Duodenal mucosa (tissue), 2 donors: ENCODE measurements around the gene TOLLIP.

Experiments used
- H3K27ac ChIP-seq: one replicate; pipeline ENCODE4 v1.7.0; 2013; ENCODE audit warnings: low read depth, low read length
- H3K27me3 ChIP-seq, 2 donors: one replicate each; pipeline ENCODE4 v1.7.0; 2013; ENCODE audit warnings: low read length in 2 of 2, control low read depth in 1 of 2; ENCODE audit not compliant: insufficient read depth in 2 of 2, control insufficient read depth in 1 of 2
- H3K36me3 ChIP-seq, 2 donors: one replicate each; pipeline ENCODE4 v1.7.0; 2013; ENCODE audit warnings: low read length in 2 of 2, control low read depth in 1 of 2; ENCODE audit not compliant: insufficient read depth in 2 of 2, control insufficient read depth in 1 of 2
- H3K4me1 ChIP-seq, 2 donors: one replicate each; pipeline ENCODE4 v1.7.0; 2013; ENCODE audit warnings: low read length in 2 of 2, control low read depth in 1 of 2; ENCODE audit not compliant: insufficient read depth in 2 of 2, control insufficient read depth in 1 of 2
- H3K4me3 ChIP-seq, 2 donors: one replicate each; pipeline ENCODE4 v1.7.0; 2013; ENCODE audit warnings: low read length in 2 of 2, low read depth in 1 of 2
- H3K9ac ChIP-seq, 2 donors: one replicate each; pipeline ENCODE4 v1.7.0; 2013; ENCODE audit warnings: low read length in 2 of 2, low read depth in 1 of 2
- H3K9me3 ChIP-seq, 2 donors: one replicate each; pipeline ENCODE4 v1.7.0; 2013; ENCODE audit warnings: low read length in 2 of 2, control low read depth in 1 of 2; ENCODE audit not compliant: control insufficient read depth in 1 of 2

The TOLLIP gene

GRCh38 chr11:1262172-1263006, 47.0 kb downstream of the TOLLIP start:
- Histone ChIP-seq H3K4me3 (peak overlapping the region; percentile 75 to 80), H3K9ac (peak overlapping the region; percentile 74 to 81), H3K9me3 (no peaks in the 10 kb centered on the region), H3K36me3 (no peaks in the 10 kb centered on the region), H3K4me1 (peaks cover 13 to 18% of the 10 kb centered on the region in 2 donors), H3K27me3 (no peaks in the 10 kb centered on the region), H3K27ac (peak overlapping the region; percentile 36)

DNA sequence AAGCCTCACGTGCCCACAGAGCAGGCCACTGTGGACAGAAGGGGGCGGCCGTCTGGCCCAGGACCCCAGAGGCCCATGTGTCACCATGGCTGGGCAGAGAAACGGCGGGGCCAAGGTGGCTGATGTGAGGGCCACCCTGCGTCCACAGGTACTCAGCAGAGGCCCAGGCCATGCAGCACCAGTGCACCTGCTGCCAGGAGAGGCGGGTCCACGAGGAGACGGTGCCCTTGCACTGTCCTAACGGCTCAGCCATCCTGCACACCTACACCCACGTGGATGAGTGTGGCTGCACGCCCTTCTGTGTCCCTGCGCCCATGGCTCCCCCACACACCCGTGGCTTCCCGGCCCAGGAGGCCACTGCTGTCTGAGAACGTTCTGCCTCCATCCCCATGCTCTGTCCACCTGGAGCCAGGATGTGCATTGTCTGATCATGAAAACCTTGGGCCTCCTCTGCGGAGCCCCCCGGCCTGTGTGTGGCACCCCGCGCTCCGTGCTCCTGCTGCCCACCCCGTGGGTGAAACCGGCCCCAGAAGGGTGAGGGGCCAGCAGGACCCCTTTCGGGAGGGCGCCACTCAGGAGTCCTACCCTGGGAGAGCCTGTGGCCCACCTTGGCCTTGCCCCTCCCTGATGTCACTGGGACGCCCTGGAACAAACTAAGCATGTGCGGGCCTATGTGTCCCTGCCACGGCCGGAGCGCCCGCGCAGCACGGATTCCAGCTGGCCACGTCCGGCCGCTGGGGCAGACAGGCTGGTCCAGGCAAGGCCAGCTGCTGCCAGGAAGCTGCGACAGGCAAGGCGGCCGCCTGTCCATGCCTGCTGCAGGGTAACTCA, 48.0 kb downstream of the TOLLIP start:
- H3K4me1 ChIP-seq = peaks cover 13 to 18% of the 10 kb centered on the region in 2 donors

DNA sequence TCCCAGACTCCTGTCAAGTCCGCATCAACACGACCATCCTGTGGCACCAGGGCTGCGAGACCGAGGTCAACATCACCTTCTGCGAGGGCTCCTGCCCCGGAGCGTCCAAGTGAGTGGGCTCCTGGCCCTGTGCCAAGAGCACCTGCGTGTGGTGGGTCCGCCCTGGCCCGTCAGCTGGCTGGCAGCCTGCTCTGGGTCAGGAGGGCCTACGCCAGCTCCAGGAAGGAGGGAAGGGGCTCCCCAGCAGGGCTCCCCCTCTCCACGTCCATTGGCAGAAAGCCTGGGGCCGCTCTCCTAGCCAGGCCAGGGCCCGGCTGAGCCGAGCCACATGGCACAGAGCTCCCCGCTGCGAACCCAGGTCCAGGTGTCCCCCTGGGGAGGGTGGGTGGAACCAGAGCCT, 48.8 kb downstream of the TOLLIP start:
- H3K36me3 ChIP-seq = no peaks in the 10 kb centered on the region
- no peak overlapping the region for H3K9ac ChIP-seq
- no peaks in the 10 kb centered on the region for H3K9me3 ChIP-seq
- H3K27ac ChIP-seq = no peak overlapping the region
- no peaks in the 10 kb centered on the region for H3K27me3 ChIP-seq
- H3K4me1 ChIP-seq = peaks cover 13 to 18% of the 10 kb centered on the region in 2 donors
- H3K4me3 ChIP-seq = no peak overlapping the region

More for the DNA sequence above, 48.0 kb downstream of the TOLLIP start:
- H3K27me3 ChIP-seq = no peaks in the 10 kb centered on the region
- peak overlapping the region in 1 of 2 donors; percentile 81 for H3K9ac ChIP-seq
- no peaks in the 10 kb centered on the region for H3K36me3 ChIP-seq
- no peaks in the 10 kb centered on the region for H3K9me3 ChIP-seq
- H3K27ac ChIP-seq = no peak overlapping the region
- H3K4me3 ChIP-seq = peak overlapping the region; percentile 75 to 80

- H3K27me3 ChIP-seq = no peaks in the 10 kb centered on the region
- H3K4me1 ChIP-seq = peaks cover 13 to 18% of the 10 kb centered on the region in 2 donors
- no peaks in the 10 kb centered on the region for H3K36me3 ChIP-seq
- H3K9me3 ChIP-seq = no peaks in the 10 kb centered on the region
- H3K4me3 ChIP-seq = no peak overlapping the region
- H3K9ac ChIP-seq = no peak overlapping the region
- no peak overlapping the region for H3K27ac ChIP-seq
Observed at GRCh38 chr11:1260023-1260501, 49.4 kb downstream of the TOLLIP start.

- H3K4me3 ChIP-seq = no peak overlapping the region
- H3K9ac ChIP-seq = no peak overlapping the region
- H3K36me3 ChIP-seq = no peaks in the 10 kb centered on the region
- H3K9me3 ChIP-seq = no peaks in the 10 kb centered on the region
- H3K27me3 ChIP-seq = no peaks in the 10 kb centered on the region
- peaks cover 13 to 18% of the 10 kb centered on the region in 2 donors for H3K4me1 ChIP-seq
- no peak overlapping the region for H3K27ac ChIP-seq
Observed at GRCh38 chr11:1259561-1259960, 49.9 kb downstream of the TOLLIP start.

- Histone ChIP-seq H3K27me3 (no peaks in the 10 kb centered on the region), H3K9ac (no peak overlapping the region), H3K9me3 (no peaks in the 10 kb centered on the region), H3K4me1 (peaks cover 13 to 18% of the 10 kb centered on the region in 2 donors), H3K27ac (no peak overlapping the region), H3K36me3 (no peaks in the 10 kb centered on the region), H3K4me3 (no peak overlapping the region)
Observed at GRCh38 chr11:1259076-1259461, 50.4 kb downstream of the TOLLIP start.

GRCh38 chr11:1258401-1259075, 50.9 kb downstream of the TOLLIP start:
- Histone ChIP-seq H3K4me1 (peaks cover 13 to 18% of the 10 kb centered on the region in 2 donors), H3K36me3 (no peaks in the 10 kb centered on the region), H3K27me3 (no peaks in the 10 kb centered on the region), H3K9me3 (no peaks in the 10 kb centered on the region), H3K4me3 (no peak overlapping the region), H3K9ac (no peak overlapping the region), H3K27ac (no peak overlapping the region)

DNA sequence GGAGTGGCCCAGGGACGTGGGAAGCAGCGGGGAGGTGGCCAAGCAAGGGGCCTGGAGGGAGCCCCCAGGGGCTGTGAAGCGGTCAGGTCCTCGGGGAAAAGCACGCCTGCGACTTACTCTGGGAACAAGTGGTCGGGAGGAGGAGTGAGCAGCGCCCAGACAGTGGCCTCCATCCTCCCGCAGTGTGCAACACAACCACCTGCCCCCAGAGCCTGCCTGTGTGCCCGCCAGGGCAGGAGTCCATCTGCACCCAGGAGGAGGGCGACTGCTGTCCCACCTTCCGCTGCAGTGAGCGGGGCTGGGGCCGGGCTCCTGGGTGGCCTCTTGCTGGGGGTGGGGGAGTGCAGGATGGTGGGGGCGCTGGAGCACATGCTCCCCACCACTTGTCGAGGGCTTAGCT, 51.5 kb downstream of the TOLLIP start:
- Histone ChIP-seq H3K4me3 (no peak overlapping the region), H3K27ac (no peak overlapping the region), H3K9me3 (no peaks in the 10 kb centered on the region), H3K4me1 (peaks cover 8 to 11% of the 10 kb centered on the region in 2 donors), H3K27me3 (no peaks in the 10 kb centered on the region), H3K36me3 (no peaks in the 10 kb centered on the region), H3K9ac (no peak overlapping the region)

- Histone ChIP-seq H3K36me3 (no peaks in the 10 kb centered on the region), H3K4me1 (peaks cover 6 to 7% of the 10 kb centered on the region in 2 donors), H3K9me3 (no peaks in the 10 kb centered on the region), H3K27ac (no peak overlapping the region), H3K27me3 (no peaks in the 10 kb centered on the region), H3K4me3 (no peak overlapping the region), H3K9ac (no peak overlapping the region)
Observed at GRCh38 chr11:1257366-1257765, 52.1 kb downstream of the TOLLIP start.
